Measurements from ENCODE around the gene ABLIM2.

ABLIM2 gene

DNA sequence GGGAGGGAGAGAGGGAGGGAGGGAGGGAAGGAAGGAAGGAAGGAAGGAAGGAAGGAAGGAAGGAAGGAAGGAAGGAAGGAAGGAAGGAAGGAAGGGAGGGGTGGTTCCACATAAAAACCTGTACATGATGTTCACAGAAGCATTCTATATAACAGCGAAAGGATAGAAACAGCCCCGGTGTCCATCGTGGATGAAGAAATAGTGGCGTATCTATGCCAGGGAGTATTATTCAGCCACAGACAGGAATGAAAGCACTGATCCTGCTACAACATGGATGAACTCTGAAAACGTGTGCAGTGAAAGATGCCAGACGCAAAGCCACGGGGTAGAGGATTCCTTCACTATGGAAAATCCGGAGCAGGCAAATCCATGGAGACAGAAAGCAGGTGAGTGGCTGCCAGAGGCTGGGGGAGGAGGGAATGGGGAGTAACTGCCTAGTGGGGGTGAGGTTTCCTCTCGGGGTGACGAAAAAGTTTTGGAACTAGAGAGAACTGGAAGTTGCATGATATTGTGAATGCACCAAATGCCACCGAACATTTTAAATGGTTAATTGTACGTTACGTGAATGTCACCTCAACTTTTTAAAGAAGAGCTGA lies 92.2 kb downstream of the ABLIM2 start:
- DNase-seq = no peak

DNA sequence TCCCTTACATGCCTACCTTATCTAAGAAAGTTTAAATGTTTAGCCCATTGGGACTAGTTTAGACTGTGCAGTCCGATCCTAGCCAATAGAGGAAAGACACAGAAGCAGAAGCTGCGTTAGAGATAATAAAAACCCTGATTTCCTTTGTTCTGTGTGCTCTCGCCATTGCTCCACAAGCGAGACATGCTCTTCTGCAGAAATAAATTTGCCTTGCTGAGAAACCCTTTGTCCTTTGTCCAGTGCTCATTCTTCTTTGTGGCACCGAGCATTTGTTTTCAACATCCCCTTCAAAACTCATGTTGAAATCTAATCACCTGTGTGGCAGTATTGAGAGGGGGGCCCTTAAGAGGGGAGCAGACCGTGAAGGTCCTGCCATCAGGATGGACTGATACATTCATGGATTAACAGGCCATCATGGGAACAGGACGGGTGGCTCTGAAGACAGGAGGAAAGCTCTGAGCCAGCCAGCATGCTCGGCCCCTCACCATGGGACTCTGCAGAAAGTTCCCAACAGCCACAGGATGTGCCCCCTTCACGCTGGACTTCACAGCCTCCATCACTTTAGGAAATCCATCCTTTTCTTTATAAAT lies 94.5 kb downstream of the ABLIM2 start:
- DNase-seq = no peak

DNA sequence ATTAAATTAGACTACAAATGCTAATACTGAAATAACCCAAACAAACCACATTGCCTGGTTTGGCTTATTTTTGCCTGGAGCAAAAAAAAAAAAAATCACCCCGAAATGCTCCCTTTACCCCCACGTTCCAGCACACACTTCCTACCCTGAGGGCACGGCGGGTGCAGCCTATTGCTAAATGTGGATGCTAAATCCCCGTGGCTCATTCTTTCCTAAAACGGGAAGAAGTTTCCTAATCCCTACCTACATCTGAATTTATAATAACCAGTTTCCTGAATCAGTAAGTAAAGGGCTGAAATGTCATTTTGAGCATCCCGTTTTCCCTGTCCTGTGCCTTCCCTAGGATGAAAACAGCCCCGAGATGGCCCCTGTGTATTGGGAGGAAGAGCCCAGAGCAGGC lies 97.0 kb downstream of the ABLIM2 start:
- DNase-seq = no peak

DNA sequence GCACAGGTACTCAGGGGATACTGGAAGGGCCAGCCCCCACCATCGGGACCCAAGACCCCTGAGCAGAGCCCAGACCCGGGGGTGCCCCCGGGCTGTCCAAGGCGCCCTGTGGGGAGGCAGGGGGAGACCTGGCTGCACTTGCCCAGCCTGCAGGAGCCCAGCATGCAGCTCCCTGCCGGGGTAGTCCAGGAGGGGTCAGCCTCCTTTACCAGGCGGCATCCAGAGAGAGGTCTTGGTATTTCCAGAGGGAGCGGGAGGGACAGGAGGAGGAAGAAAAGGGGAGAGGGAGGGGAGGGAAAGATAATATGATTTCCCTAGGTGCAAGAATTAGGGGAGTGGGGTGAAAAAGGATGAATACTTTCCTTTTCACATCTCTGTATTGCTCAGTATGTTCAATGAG lies 97.5 kb downstream of the ABLIM2 start:
- no peak for DNase-seq

DNA sequence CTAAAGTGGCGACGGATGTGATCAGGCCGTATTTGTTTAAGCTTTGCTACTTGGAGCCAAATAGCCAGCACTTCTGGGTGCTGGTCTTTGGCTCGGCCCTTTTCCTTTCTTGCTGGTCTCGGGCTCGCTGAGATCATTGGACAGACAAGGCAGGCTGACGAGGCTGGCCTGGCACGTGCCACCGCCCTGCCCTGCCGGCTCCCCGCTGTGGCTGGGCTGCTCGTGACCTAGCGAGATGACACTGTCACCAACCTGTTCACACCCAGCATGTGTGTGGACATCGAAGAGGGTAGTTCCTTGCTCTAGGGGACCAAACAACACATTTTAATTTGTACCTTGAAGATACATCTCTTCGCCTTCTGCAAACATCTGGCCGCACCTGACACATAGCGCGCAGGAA lies 98.0 kb downstream of the ABLIM2 start:
- DNase-seq = no peak

DNA sequence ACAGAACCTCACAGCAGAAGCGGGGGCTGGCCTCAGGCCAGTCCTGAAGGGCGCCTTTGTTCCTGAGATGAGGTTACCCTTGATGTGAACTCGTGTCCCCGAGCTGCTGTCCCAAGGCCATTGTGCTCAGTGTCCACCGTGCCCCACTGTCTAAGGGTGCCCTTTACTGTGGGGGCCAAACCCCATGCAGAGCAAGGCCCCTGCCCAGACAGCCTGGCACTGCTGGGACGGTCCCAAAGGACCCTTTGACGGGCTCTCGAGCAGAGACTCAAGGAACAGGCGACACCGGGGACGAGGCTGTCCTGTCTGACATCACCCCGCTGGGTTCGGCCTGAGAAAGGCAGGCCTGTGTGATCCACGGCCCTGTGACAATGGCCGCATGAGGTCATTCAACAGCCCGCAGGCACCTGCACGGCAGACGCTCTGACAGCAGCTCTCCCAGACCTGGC lies 100.6 kb downstream of the ABLIM2 start:
- no peak for DNase-seq

DNA sequence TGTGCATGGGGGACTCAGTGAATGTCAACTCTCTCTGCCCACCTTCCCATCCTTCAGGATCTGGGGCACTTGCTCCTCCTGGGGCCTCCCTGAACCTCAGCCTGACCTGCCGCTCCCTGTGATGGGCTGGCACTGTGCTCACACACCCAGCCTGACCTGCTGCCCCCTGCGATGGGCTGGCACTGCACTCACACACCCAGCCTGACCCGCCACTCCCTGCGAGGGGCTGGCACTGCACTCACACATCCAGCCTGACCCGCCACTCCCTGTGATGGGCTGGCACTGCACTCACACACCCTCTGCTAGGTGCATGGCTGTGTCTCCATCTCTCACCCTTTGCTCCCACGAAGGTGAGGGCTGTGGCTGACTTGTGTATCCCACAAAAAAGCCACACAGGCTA lies 103.4 kb downstream of the ABLIM2 start:
- DNase-seq = no peak

DNA sequence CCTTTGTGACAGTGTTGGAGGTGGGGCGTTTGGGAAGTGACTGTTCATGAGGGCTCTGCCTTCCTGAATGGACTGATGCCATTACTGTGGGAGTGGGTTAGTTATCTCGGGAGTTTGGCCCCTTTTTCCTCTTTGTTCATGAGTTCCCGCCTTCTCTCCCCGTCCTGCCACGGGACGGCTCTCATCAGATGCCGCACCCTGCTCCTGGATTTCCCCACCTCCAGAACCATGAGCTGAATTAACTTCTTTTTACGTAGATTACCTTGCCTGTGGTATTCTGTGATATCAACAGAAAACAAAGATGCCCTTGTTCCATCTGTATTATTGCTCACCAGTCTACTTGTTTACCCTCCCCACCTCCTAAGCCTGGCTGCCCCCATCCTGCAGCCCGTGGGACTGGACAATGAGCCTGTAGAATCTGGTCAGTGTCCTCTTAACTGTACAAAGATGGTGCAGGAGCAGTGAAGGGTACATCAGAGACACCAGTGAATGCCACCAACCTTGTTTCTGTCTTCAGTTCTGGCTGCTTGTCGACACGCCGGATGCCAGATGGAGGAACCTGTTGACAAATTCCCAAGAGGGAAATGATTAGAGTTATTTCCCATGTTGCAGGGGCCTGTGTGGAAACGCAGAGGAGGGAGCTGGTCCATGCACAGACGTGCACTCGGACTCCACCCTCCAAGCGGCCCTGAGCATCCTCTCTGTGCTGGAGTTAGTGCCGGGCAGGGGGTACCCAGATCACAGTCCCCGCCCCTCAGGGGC lies 104.7 kb downstream of the ABLIM2 start:
- no peak for DNase-seq

DNA sequence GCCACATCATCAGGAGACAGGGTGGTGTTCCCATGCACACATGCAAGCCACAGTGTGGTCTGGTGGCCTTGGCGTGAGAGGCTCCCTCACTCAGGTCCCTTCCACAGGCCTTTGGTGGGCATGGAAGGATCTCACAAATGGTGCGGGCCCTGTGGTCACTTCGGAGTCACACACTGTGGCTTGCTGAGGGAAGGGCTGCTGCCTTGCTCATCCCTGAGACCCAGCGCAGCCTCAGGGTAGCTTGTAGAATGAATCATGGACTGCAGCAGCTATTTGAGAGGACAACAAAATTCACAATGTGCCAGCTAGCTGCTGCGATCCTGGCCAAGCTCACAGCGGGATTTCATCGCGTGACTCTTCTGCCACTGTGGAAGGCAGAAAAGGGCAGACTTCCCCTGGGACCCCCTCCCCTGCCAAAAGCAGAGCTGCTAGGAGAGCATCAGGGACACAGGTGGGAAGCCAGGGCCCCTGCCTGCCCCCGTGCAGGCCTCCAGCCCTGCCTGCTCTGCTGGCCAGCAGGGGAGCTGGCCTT lies 106.4 kb downstream of the ABLIM2 start:
- DNase-seq = no peak

DNA sequence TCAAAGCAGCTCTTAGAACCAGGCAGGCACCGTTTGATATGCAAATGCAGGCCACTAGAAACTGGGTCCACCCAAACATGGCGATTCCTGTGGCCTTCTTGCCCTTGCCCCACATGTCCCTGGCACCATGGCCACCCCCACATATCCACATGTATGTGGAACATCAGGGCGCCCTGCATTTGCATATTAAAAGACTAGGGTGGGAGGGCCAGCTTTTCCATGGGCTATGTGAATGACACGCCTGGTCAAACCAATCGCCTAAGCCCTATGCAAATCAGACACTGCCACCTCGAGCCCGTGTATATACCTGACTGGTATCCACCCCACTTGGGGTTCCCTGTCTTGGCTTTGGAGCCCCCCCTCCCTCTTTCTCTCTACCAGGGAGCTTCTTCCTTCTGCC lies 107.0 kb downstream of the ABLIM2 start:
- no peak for DNase-seq

DNA sequence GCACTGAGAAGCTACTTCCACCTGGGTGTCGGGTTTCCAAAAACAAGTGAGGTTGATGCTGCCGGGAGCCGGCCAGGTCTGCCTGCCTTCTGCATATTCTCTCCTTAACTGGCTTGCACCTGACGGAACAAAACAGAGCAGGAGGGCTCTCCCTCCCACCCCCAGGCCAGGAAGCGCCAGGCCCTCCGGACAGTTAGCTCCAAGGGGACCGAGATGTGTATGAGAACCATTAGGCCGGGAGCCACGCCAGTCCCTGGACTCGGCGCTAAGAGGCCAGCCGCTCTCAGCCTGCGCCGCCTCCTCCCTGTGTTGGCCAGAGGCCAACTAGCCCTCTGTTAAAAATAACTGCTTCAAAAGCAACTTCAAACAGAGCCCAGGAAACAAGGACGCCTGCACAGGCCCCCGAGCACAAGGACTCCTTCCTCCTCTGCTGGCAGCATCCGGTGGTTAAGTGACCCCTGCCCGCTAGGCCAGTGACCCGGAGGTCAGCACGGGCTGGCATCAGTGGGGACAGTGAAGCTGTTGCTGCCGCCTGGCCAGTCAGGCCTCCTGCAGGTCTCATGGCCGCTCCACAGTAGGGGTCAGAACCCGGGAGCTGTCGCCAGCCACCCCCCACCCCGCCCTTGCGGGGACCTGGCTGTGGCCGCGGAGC lies 107.9 kb downstream of the ABLIM2 start:
- no peak for DNase-seq

DNA sequence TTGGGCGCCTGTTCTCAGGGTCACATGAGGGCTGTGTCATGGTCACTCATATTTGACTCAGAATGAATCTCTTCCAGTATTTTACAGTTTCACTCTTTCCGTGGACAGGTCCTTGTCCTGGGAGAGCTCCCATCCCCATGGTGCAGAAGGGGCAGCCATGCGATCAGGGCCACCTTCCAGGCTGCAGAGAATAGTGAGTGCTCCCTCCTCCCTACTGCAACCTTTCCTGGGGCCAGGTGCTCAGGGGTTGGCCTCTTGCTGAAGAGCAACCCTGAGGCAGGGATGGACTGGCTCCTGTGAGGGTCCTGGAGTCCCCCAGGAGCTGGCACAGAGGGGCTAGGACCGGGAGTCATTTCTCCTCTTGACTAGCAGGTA lies 108.4 kb downstream of the ABLIM2 start:
- no peak for DNase-seq

DNA sequence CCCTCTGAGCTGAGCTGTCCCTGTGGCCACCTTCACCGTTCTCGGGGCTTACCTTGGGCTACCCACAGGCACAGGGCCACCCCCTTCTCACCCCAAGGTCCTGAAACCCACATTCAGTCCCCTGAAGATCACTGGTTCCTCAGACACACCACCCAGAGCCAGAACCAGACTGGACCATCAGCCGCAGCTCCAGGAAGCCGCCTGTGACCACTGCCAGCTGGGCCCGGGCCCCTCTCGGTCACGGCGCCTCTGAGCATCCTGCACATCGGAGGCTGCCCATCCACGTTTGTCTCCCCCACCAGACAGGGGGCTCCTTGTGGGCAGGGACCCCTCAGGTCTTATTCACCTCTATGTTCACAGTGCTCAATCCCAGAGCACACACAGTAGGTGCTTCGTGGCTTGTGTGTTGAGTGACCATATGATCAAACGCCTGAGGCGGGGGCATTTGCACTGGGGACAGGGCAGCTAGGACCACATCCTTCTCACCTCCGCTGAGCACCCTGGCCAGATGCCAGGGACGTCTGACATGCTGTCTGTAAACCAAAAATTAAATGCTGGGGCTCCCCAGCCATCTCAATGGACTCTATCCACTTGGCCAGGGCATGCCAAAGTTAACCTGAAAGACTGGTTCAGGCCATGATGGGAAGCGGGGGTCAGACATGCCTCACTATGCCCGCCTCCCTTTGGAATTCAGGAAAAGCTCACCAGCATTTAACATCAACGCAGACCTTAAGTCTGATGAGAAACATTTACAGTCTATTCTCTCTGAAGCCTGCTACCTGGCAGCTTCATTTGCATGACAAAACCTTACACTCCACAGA lies 109.5 kb downstream of the ABLIM2 start:
- no peak for DNase-seq

DNA sequence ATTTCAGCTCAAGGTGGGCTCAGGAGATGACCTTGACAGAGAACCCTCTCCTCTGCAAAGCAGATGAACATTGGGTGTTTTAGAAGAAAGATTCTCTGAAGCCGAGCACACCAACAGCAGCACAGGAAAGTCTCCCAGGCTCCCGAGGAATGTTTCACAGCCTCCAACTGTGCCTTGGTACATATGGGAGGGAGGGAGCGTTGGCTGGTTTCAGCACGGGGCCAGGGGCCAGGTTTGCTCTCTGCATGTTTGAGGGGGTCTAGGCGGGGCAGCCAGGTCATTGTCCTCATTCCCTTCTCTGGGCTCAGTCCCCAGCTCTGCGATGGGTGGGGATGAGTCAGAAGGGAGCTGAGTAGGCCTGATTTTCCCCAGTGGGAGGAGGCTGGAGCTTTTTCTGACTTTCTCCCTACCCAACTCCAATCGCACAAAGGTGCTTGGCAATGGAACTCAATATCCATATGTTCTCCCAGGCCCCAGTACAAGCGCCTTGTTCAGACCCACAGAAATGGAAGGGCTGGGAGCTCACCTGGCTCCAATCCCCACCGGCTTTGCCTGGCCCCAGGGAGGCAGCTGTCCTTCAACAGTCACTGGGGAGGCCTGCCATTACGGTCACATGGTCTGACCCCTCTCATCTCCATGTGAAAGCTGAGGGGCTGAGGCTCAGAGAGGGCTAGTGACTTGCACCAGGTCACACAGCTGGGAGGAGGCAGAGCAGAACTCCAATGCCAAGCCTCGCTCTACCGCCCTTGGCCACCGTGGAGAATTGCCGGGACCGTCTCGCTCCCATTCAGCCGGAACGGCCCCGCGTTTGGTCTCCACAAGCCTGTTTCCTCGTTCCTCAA lies 110.6 kb downstream of the ABLIM2 start:
- DNase-seq = no peak

DNA sequence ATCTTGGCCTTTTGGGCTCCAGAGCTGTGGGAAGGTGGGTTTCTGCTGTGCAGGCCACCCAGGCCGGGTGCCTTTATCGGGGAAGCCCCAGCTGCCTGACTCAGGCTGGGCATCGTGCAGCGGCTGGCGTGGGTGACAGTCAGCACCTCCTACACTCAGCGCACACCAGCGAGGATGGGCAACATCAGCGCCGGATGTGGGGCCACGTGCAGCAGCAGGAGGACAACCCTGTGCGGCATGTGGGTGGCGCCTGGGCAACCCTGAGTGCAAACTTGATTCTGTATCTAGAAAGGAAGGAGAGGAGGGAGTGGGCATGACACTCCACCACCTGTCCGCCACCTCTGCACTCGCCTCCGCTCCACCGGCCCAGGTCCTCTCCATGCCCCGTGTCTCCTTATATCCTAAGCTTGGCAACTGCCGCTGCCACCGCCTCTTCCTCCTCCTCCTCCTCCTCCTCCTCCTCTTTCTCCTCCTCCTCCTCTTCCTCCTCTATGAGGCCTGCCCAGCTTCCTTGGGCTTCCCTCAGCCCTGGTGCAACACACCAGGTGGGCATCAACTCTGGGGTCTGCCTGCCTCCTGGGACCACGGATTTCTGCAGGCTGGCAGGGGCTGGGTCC lies 111.6 kb downstream of the ABLIM2 start:
- DNase-seq = no peak

DNA sequence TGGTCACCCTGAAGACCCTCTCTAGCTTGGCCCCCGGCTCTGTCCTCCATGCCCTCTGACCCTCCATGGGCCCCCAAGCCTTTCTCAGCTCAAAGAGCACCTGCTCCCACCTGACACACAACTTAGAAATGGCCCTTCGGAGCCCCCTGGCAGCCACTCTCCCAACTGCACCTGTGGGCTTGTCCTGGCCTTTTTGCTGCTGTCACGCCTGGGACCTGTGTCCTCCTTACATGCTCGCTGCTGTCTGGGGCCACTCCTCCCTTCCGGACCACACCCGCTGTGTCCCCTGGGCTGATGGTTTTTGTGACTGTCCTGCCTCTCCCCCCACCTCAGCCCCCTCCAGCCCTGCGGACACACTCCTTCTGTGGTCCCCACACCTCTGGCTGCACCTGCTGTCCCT lies 112.7 kb downstream of the ABLIM2 start:
- no peak for DNase-seq

DNA sequence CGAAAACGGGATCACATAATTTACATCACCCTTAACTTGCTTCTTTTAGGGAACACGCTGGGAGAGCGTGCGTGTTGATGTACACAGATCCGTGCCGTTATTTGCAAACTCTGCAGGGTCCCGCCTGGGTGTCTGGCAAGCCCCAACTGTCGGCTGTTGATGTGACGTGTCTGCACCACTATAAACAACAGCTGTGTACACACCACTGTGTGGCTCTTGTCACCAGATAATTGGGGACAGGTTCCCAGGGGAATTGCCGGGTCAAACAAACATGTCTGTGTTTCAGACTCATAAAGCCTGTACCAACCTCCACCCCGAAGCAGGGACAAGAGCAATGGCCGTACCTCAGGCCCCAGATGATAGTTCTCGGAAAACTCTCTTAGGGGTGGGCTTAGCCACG lies 113.9 kb downstream of the ABLIM2 start:
- DNase-seq = no peak

DNA sequence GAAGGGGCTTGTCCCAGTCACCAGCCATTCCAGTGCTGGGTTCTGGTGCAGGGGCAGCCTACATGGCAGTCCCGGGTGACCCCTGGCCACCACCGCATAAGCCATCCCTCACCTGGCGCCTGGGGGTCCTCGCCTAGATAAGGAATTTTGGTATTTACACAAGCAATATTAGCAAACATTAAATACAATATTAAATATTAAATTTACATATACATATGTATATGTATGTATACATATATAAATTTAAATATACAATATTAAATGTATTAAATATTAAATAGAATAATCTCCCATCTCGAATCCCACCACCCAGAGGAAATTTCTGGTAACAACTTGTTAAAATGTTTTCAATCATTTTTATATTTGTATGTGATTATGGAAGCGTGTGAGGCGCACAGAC lies 114.4 kb downstream of the ABLIM2 start:
- DNase-seq = no peak

DNA sequence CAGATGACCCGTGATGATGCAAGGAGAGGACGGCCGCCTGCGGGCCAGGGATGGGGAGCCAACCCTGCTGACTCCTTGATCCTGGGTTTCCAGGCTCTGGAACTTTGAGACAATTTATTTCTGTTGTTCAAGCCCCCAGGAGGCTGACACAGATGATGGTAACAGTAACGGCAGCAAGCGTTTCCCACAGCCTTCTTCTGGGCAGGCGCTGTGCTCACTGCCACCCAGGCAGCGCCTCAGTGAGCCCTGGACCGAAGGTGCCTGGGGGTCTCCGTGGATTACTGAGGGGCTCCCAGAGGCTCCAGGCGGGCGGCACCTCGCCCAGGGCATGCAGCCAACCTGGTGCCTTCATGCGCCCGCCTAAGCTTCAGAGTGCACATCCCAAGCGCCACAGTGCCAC lies 115.0 kb downstream of the ABLIM2 start:
- no peak for DNase-seq

DNA sequence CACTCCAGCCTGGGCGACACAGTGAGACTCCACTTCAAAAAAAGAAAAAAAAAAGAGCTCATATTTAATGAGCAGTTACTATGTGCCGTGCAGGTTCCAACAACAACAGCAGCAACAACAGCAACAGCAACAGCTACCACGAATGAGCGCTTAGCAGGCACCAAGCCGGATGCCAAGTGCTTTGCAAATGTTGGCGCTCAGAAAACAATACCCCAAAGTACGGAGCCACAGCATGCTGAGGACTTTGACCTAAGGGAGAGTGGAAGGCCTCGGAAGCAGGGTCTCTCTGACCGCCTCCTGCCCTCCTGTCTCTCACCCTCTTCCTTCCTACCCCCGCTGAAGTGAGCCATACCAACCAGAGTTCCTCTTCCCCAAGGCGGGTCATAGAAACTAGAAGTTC lies 116.7 kb downstream of the ABLIM2 start:
- DNase-seq = no peak

DNA sequence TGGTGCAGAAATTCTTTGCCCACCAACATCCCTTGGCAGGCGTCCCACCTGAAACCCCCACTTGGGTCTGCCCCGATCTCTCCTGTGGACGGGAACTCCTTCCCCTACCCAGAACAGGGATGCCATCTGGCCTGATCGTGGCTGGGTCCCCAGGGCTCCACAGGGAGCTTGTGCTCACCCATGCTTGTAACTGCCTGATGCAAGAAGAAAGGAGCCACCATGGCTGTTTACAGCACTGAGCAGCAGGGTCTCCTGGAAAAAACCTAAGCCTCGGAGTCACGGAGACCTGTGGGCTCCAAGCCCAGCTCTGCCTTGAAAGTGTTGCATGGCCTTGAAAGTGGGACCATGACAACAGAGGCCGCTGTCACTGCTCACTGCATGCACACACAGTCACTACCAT lies 117.4 kb downstream of the ABLIM2 start:
- DNase-seq = no peak

Measured in T1000 (cell line).